SK-N-SH treated with all-trans-retinoic acid at 6 μM for 48 hours (cell line): ENCODE results near the gene CTXND2.
"Not testable (repeated sequence)": the region's sequence is repeated elsewhere in the genome, so short reads cannot be mapped to it uniquely, and the experiment has no call there.

Experiments
- ATAC-seq: fragments of 200-7000 bp; cut with Tn5 transposase; 3 replicates; pipeline ENCODE4 v1.9.1; 2020; ENCODE audit warnings: mild to moderate bottlenecking, moderate library complexity
- ARNTL ChIP-seq: fragments of 450-650 bp; formaldehyde crosslinking; IDR thresholded peaks from 2 replicates; pipeline ENCODE4 v1.5.0; 2020; ENCODE audit warnings: low read depth, mild to moderate bottlenecking, moderate library complexity, borderline replicate concordance
- BACH2 ChIP-seq: fragments of 250-450 bp; sonication (Bioruptor Pico); IDR thresholded peaks from 2 replicates; pipeline ENCODE4 v1.9.0; 2021; ENCODE audit warnings: mild to moderate bottlenecking, borderline replicate concordance
- CSDC2 ChIP-seq: fragments of 250-450 bp; sonication (Bioruptor Pico); IDR thresholded peaks from 2 replicates; pipeline ENCODE4 v1.5.0; 2020; ENCODE audit warnings: mild to moderate bottlenecking, moderate library complexity
- ESRRG ChIP-seq: fragments of 250-450 bp; sonication (Bioruptor Pico); IDR thresholded peaks from 2 replicates; pipeline ENCODE4 v1.6.1; 2021; ENCODE audit warnings: mild to moderate bottlenecking
- GLIS3 ChIP-seq: fragments of 250-450 bp; sonication (Bioruptor Pico); IDR thresholded peaks from 2 replicates; pipeline ENCODE4 v1.5.0; 2020; ENCODE audit warnings: mild to moderate bottlenecking, moderate library complexity
- ISL1 ChIP-seq: fragments of 250-450 bp; sonication (Bioruptor Pico); IDR thresholded peaks from 2 replicates; pipeline ENCODE4 v2.1.2; 2022; ENCODE audit warnings: mild to moderate bottlenecking, moderate library complexity
- OSR1 ChIP-seq: fragments of 250-450 bp; sonication (Bioruptor Pico); IDR thresholded peaks from 2 replicates; pipeline ENCODE4 v1.8.0; 2022; ENCODE audit warnings: moderate library complexity, mild to moderate bottlenecking, inconsistent platforms
- PPARA ChIP-seq: fragments of 250-450 bp; sonication (Bioruptor Pico); IDR thresholded peaks from 2 replicates; pipeline ENCODE4 v1.5.0; 2020; ENCODE audit warnings: mild to moderate bottlenecking, borderline replicate concordance
- SNAI2 ChIP-seq: fragments of 250-450 bp; sonication (Bioruptor Pico); IDR thresholded peaks from 2 replicates; pipeline ENCODE4 v1.5.0; 2020; ENCODE audit warnings: mild to moderate bottlenecking, moderate library complexity
- TCF4 ChIP-seq: fragments of 250-450 bp; sonication (Bioruptor Pico); IDR thresholded peaks from 2 replicates; pipeline ENCODE4 v1.8.0; 2021; ENCODE audit warnings: mild to moderate bottlenecking, moderate library complexity, borderline replicate concordance
- TOX ChIP-seq: fragments of 250-450 bp; sonication (Bioruptor Pico); IDR thresholded peaks from 2 replicates; pipeline ENCODE4 v1.8.0; 2021; ENCODE audit warnings: mild to moderate bottlenecking, moderate library complexity, borderline replicate concordance
- ZC3H10 ChIP-seq: fragments of 250-450 bp; sonication (Bioruptor Pico); IDR thresholded peaks from 2 replicates; pipeline ENCODE4 v1.5.1; 2021; ENCODE audit warnings: mild to moderate bottlenecking, moderate library complexity
- ZFP3 ChIP-seq: fragments of 250-450 bp; sonication (Bioruptor Pico); IDR thresholded peaks from 2 replicates; pipeline ENCODE4 v1.5.0; 2020; ENCODE audit warnings: mild to moderate bottlenecking, moderate library complexity
- ZFP30 ChIP-seq: fragments of 450-650 bp; formaldehyde crosslinking; IDR thresholded peaks from 2 replicates; pipeline ENCODE4 v1.5.0; 2022; ENCODE audit warnings: mild to moderate bottlenecking, moderate library complexity
- ZNF565 ChIP-seq: fragments of 450-650 bp; formaldehyde crosslinking; conservative IDR thresholded peaks from 2 replicates; pipeline ENCODE4 v1.5.0; 2020; ENCODE audit warnings: low read depth, mild to moderate bottlenecking, moderate library complexity
- ZNF8 ChIP-seq: fragments of 450-650 bp; formaldehyde crosslinking; IDR thresholded peaks from 2 replicates; pipeline ENCODE4 v1.5.0; 2020; ENCODE audit warnings: mild to moderate bottlenecking, moderate library complexity
- TF ChIP-seq, protein P1 (sequence below): fragments of 250-450 bp; sonication (Bioruptor Pico); IDR thresholded peaks from 2 replicates; pipeline ENCODE4 v1.5.1; 2021; ENCODE audit warnings: mild to moderate bottlenecking, moderate library complexity
- TF ChIP-seq, protein P2 (sequence below): fragments of 250-450 bp; sonication (Bioruptor Pico); IDR thresholded peaks from 2 replicates; pipeline ENCODE4 v1.8.0; 2021; ENCODE audit warnings: low read depth, mild to moderate bottlenecking, moderate library complexity, borderline replicate concordance
- TF ChIP-seq, protein P3 (sequence below): fragments of 250-450 bp; sonication (Bioruptor Pico); IDR thresholded peaks from 2 replicates; pipeline ENCODE4 v1.8.0; 2020; ENCODE audit warnings: mild to moderate bottlenecking, moderate library complexity, borderline replicate concordance
- TF ChIP-seq, protein P4 (sequence below): fragments of 250-450 bp; sonication (Bioruptor Pico); IDR thresholded peaks from 2 replicates; pipeline ENCODE4 v1.5.0; 2020; ENCODE audit warnings: mild to moderate bottlenecking, moderate library complexity

CTXND2 gene

DNA sequence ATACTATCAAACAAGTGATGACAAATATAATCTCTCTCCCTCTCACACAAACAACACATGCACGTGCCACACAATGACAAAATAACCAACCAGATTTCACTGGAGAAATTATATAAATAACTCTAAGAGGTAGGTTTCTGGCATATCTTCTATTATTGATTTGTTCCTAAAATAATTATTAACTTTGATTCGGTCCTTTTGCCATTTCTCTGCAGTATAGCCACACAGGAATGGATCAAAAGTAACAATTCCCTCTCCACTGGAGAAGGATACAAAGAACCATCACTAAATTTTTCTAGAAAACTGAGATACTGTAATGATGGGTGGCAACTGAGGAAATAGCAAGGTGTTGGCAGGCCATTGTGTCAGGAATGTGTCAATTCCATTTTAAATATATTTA lies 44.0 kb upstream of the CTXND2 start:
- no peak for ATAC-seq
- TF ChIP-seq, protein P1, sequence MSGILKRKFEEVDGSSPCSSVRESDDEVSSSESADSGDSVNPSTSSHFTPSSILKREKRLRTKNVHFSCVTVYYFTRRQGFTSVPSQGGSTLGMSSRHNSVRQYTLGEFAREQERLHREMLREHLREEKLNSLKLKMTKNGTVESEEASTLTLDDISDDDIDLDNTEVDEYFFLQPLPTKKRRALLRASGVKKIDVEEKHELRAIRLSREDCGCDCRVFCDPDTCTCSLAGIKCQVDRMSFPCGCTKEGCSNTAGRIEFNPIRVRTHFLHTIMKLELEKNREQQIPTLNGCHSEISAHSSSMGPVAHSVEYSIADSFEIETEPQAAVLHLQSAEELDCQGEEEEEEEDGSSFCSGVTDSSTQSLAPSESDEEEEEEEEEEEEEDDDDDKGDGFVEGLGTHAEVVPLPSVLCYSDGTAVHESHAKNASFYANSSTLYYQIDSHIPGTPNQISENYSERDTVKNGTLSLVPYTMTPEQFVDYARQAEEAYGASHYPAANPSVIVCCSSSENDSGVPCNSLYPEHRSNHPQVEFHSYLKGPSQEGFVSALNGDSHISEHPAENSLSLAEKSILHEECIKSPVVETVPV (CRISPR knock-in tag): no peak
- TF ChIP-seq, protein P2, sequence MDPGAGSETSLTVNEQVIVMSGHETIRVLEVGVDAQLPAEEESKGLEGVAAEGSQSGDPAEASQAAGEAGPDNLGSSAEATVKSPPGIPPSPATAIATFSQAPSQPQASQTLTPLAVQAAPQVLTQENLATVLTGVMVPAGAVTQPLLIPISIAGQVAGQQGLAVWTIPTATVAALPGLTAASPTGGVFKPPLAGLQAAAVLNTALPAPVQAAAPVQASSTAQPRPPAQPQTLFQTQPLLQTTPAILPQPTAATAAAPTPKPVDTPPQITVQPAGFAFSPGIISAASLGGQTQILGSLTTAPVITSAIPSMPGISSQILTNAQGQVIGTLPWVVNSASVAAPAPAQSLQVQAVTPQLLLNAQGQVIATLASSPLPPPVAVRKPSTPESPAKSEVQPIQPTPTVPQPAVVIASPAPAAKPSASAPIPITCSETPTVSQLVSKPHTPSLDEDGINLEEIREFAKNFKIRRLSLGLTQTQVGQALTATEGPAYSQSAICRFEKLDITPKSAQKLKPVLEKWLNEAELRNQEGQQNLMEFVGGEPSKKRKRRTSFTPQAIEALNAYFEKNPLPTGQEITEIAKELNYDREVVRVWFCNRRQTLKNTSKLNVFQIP (CRISPR knock-in tag): no peak

DNA sequence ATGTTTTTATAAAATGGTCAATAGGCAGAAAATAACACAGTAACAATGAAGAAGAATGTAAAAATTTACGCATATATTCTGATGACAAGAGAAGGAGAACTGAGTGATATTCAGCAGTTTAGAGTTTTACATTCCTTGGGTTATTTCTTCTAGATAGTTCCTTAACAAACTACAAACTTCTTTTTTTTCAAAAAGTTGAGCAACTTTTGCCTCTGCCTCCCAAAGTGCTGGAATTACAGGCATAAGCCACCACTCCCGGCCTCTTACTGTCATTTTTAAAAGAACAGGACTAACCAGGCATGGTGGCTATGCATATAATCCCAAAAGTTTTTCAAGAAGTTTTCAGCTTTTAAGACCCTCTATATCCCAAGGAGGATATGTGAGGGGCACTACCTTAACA lies 43.5 kb upstream of the CTXND2 start:
- ATAC-seq: no peak

DNA sequence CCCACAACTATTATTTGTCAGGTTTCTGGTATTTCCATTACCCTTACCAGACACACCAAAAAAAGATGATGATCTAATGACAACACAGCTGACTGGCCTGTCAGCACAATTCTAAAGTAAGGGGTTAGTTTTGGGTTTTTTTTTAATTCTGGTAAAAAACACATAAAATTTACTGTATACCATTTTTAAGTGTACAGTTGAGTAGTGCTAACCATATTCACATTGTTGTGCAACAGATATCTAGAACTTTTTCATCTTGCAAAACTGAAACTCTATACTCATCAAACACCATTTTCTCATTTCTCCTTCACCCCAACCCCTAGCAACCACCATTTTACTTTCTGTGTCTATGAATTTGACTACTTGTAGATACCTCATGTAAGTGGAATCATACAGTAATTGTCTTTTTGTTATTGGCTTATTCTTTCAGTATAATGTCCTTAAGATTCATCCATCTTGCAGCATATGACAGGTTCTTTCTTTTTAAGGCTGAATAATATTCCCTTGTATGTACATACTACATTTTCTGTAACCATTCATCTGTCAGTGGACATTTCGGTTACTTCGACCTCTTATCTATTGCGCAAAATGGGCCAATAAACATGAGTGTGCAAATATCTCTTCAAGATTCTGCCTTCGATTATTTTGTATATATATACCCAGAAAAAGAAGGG lies 40.3 kb upstream of the CTXND2 start:
- TF ChIP-seq TOX (CRISPR knock-in tag): no peak
- TF ChIP-seq ZNF8 (CRISPR knock-in tag): no peak
- TF ChIP-seq ARNTL (CRISPR knock-in tag): no peak
- TF ChIP-seq OSR1 (CRISPR knock-in tag): no peak
- no peak for TF ChIP-seq ZFP30
- no peak for ATAC-seq

More for the DNA sequence above, 43.5 kb upstream of the CTXND2 start:
- TF ChIP-seq ZC3H10 (CRISPR knock-in tag) (no peak), ZNF8 (CRISPR knock-in tag) (no peak), ISL1 (CRISPR knock-in tag) (no peak), ZFP3 (no peak), SNAI2 (CRISPR knock-in tag) (no peak), TOX (CRISPR knock-in tag) (no peak), GLIS3 (CRISPR knock-in tag) (no peak), ARNTL (CRISPR knock-in tag) (no peak), PPARA (CRISPR knock-in tag) (no peak), ESRRG (no peak), ZFP30 (no peak), BACH2 (CRISPR knock-in tag) (no peak), CSDC2 (CRISPR knock-in tag) (no peak), TCF4 (CRISPR knock-in tag) (no peak)
- TF ChIP-seq, protein P1 (CRISPR knock-in tag): no peak
- TF ChIP-seq, protein P3, sequence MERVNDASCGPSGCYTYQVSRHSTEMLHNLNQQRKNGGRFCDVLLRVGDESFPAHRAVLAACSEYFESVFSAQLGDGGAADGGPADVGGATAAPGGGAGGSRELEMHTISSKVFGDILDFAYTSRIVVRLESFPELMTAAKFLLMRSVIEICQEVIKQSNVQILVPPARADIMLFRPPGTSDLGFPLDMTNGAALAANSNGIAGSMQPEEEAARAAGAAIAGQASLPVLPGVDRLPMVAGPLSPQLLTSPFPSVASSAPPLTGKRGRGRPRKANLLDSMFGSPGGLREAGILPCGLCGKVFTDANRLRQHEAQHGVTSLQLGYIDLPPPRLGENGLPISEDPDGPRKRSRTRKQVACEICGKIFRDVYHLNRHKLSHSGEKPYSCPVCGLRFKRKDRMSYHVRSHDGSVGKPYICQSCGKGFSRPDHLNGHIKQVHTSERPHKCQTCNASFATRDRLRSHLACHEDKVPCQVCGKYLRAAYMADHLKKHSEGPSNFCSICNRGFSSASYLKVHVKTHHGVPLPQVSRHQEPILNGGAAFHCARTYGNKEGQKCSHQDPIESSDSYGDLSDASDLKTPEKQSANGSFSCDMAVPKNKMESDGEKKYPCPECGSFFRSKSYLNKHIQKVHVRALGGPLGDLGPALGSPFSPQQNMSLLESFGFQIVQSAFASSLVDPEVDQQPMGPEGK (CRISPR knock-in tag): no peak

DNA sequence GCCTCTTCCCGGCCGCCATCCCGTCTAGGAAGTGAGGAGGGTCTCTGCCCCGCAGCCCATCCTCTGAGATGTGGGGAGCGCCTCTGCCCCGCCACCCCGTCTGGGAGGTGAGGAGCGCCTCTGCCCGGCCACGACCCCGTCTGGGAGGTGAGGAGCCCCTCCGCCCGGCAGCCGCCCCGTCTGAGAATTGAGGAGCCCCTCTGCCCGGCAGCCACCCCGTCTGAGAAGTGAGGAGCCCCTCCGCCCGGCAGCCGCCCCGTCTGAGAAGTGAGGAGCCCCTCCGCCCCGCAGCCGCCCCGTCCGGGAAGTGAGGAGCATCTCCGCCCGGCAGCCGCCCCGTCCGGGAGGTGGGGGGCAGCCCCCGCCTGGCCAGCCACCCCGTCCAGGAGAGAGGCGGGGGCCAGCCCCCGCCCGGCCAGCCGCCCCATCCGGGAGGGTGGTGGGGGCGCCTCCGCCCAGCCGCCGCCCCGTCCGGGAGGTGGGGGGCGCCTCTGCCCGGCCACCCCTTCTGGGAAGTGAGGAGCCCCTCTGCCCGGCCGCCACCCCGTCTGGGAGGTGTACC lies 36.1 kb upstream of the CTXND2 start:
- not testable (repeated sequence) for ATAC-seq

DNA sequence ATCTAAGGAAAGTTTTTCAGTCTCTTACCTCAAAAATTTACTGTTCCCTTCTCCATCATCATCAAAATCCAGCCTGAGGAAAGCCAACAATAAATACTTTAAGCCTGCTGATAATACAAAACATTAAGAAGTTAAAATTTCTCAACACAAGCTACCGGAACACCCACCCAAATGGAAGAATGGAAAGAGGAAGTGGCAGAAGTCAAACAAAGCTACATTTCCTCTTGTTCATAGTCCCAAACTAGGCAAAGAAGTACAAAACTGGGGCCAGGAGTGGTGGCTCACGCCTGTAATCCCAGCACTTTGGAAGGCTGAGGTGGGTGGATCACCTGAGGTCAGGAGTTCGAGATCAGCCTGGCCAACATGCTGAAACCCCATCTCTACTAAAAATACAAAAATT lies 34.2 kb upstream of the CTXND2 start:
- ATAC-seq: not testable (repeated sequence)

DNA sequence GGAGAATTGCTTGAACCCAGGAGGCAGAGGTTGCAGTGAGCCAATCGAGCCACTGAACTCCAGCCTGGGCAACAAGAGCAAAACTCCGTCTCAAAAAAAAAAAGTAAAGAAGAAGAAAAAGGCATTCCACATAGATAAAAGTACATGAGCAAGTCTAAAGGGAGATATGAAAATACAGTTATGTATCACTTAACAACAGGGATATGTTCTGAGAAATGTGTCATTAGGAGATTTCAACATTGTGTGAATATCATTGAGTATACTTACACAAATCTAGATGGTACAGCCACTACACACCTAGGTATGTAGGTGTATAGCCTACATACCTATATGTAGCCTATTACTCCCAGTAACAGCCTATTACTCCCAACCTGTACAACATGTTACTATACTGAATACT lies 23.2 kb upstream of the CTXND2 start:
- no peak for ATAC-seq
- TF ChIP-seq, protein P3 (CRISPR knock-in tag): no peak
- TF ChIP-seq, protein P4, sequence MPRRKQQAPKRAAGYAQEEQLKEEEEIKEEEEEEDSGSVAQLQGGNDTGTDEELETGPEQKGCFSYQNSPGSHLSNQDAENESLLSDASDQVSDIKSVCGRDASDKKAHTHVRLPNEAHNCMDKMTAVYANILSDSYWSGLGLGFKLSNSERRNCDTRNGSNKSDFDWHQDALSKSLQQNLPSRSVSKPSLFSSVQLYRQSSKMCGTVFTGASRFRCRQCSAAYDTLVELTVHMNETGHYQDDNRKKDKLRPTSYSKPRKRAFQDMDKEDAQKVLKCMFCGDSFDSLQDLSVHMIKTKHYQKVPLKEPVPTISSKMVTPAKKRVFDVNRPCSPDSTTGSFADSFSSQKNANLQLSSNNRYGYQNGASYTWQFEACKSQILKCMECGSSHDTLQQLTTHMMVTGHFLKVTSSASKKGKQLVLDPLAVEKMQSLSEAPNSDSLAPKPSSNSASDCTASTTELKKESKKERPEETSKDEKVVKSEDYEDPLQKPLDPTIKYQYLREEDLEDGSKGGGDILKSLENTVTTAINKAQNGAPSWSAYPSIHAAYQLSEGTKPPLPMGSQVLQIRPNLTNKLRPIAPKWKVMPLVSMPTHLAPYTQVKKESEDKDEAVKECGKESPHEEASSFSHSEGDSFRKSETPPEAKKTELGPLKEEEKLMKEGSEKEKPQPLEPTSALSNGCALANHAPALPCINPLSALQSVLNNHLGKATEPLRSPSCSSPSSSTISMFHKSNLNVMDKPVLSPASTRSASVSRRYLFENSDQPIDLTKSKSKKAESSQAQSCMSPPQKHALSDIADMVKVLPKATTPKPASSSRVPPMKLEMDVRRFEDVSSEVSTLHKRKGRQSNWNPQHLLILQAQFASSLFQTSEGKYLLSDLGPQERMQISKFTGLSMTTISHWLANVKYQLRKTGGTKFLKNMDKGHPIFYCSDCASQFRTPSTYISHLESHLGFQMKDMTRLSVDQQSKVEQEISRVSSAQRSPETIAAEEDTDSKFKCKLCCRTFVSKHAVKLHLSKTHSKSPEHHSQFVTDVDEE (CRISPR knock-in tag): no peak
- TF ChIP-seq ZFP30 (no peak), ISL1 (CRISPR knock-in tag) (no peak), GLIS3 (CRISPR knock-in tag) (no peak), ZC3H10 (CRISPR knock-in tag) (no peak), BACH2 (CRISPR knock-in tag) (no peak), ZFP3 (no peak), TOX (CRISPR knock-in tag) (no peak), ESRRG (no peak), ZNF565 (CRISPR knock-in tag) (no peak), ZNF8 (CRISPR knock-in tag) (no peak)
